22Rv1 (cell line): Measurements from ENCODE around the gene C12orf43.

Experiments used
- H3K27ac ChIP-seq: fragments of 450-650 bp; 2 replicates; pipeline ENCODE4 v1.5.1; 2017
- ZFX ChIP-seq: fragments of 450-650 bp; IDR thresholded peaks from 2 replicates; pipeline ENCODE4 v1.6.1; 2017; ENCODE audit warnings: antibody characterized with exemption, borderline replicate concordance
- TF ChIP-seq, protein P1 (sequence below): fragments of 450-650 bp; IDR thresholded peaks from 2 replicates; pipeline ENCODE4 v1.5.1; 2017; ENCODE audit warnings: mild to moderate bottlenecking

Gene C12orf43

DNA sequence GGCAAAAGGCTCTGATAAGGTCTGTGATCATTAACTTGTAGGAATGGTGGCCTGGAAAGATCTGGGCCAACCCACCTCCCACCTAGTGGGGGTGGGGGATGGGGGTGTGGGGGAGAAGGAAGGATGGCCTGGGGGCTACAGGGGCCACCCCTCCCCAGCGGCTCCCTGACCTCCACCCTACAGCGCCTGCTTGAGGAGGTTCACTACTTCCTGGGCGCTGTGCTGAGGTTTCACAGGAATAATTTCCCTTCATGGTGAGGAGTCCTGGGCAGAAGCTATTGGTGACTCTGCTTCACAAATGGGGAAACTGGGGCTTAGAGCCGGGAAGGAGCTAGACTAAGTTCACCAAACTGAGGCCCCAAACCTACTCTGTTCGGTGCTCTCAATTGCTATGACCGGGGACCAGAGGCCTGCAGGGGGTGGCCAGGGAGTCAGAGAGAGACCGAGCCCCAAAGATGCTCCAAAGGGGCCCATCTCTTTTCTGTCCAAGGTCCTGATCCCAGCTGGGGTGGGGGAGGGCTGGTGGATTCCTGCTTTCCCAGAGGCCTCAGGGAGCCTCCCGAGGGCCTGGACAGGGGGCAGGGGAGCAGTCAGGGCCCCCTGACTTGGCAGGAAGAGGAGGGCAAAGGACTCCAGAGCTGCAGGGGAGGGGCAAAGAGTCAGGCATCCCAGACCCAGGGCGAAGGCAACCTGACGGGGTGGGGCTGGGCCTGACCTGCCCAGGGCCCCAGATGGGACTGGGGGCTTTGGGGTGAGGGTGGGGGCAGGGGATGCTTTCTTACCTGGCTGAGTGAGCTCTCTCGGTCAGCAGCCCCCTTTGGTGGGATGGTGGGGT, 36.2 kb downstream of the C12orf43 start:
- TF ChIP-seq ZFX, result no peak
- TF ChIP-seq, protein P1, sequence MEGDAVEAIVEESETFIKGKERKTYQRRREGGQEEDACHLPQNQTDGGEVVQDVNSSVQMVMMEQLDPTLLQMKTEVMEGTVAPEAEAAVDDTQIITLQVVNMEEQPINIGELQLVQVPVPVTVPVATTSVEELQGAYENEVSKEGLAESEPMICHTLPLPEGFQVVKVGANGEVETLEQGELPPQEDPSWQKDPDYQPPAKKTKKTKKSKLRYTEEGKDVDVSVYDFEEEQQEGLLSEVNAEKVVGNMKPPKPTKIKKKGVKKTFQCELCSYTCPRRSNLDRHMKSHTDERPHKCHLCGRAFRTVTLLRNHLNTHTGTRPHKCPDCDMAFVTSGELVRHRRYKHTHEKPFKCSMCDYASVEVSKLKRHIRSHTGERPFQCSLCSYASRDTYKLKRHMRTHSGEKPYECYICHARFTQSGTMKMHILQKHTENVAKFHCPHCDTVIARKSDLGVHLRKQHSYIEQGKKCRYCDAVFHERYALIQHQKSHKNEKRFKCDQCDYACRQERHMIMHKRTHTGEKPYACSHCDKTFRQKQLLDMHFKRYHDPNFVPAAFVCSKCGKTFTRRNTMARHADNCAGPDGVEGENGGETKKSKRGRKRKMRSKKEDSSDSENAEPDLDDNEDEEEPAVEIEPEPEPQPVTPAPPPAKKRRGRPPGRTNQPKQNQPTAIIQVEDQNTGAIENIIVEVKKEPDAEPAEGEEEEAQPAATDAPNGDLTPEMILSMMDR, result no peak
- peak overlapping the region; percentile 93 for H3K27ac ChIP-seq

DNA sequence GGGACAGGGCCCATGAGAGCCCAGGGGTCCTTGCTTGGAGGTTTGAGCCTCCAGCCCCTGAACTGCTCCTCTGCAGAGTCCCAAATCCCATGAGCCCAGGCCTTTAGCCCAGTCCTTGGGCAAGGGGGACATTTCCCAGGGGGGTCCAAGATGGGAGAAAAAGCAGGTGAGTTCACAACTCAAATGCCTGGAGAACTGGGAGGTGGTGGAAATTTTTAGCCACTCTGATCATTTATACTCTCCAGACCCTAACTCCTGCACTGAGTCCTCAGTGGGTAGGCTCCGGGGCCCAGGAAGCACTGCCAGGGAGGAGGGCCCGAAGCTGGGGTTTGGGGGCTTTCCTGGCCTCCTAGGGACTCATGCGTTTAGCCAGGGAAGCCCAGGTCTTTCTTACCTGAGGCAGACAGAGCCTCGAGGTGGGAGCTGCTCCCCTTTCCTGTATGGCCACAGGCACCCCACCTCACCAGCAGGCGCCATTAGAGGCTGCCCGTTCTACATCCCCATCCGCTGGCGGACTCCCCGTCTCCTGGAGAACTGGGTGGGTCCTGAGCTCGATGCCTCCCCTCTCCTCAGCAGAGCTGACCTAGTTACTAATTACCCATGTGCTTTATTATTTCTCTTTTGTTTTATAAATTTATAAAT, 36.9 kb downstream of the C12orf43 start:
- TF ChIP-seq, protein P1, result no peak
- no peak for TF ChIP-seq ZFX
- H3K27ac ChIP-seq, result peak overlapping the region; percentile 93

DNA sequence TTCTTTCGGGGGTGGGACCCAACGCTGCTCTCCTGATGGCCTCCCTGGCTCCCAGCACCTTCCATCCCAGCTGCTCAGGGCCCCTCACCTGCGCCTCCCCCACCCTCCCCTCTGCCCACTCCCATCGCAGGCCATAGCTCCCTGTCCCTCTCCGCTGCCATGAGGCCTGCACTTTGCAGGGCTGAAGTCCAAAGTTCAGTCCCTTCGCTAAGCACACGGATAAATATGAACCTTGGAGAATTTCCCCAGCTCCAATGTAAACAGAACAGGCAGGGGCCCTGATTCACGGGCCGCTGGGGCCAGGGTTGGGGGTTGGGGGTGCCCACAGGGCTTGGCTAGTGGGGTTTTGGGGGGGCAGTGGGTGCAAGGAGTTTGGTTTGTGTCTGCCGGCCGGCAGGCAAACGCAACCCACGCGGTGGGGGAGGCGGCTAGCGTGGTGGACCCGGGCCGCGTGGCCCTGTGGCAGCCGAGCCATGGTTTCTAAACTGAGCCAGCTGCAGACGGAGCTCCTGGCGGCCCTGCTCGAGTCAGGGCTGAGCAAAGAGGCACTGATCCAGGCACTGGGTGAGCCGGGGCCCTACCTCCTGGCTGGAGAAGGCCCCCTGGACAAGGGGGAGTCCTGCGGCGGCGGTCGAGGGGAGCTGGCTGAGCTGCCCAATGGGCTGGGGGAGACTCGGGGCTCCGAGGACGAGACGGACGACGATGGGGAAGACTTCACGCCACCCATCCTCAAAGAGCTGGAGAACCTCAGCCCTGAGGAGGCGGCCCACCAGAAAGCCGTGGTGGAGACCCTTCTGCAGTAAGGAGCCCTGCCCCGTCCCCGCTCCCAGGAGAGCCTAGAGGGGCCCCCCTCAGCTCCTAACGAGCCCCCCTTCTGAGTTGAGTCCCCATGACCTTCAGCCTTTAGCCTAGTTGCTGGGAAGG, 37.7 kb downstream of the C12orf43 start, which contains the start of gene HNF1A:
Gene HNF1A (plus strand): TSS at position 248 of the 924 bp plus-strand sequence. CDS start 226 bp downstream, at position 474.
- TF ChIP-seq ZFX, result no peak
- TF ChIP-seq, protein P1, result no peak
- peak within 1 kb of the TSS; percentile 93 for H3K27ac ChIP-seq

DNA sequence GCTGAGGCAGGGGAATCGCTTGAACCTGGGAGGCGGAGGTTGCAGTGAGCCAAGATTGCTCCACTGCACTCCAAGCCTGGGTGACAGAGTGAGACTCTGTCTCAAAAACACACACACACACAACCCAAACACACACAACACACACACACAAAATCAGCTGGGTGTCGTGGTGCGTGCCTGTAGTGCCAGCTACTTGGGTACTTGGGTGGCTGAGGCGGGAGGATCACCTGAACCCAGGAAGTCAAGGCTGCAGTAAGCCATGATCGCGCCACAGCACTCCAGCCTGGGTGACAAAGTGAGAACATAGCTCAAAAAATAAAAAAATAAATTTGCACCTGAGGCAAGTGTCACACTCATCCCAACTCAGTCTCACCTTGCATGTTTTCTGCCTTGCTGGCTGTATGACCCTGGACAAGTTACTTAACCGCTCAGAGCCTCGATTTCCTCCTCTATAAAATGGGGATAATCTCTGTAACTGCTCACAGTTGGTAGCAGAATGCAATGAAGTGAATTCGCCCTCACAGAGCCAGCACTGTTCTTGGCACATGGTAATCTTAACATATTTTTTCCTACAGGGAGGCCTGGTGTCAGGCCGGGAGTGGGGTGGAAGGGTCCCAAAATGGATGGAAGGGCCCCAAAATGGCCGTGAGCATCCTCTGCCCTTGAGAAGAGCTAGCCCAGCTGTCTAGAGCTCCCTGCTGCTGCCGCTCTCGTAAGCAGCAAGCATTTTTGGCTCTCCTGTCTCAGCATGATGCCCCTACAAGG, 38.6 kb downstream of the C12orf43 start:
- TF ChIP-seq, protein P1, result no peak
- TF ChIP-seq ZFX, result no peak
- H3K27ac ChIP-seq, result peak overlapping the region; percentile 93

DNA sequence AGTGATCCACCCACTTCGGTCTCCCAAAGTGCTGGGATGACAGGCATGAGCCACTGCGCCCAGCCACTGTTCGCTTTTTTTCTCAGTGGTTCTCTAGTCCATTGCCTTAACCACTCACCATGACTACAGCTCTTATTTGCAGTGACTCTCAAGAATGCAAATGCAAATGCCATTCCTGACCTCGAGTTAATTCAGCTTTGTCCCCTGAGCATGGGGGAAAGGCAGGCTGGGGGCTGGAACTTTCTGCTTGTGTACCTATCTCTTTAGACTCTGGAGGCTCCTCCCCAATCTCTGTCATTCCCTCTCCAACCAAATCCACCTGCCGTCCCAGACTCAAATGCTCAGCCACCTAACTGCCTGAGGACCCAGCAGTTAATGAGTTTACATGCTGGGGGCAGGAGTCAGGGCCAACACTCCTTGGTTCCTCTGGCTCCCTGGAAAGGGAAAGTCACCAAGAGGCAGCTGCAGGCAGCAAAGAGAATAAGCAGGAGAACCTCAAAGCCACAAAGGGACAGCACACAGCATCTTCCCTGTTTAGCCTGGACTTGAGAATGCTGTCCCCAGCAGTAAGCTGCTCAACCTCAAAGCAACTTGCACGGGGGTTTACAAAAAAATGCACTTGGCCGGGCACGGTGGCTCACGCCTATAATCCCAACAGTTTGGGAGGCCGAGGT, 43.3 kb downstream of the C12orf43 start:
- no peak for TF ChIP-seq ZFX
- TF ChIP-seq, protein P1, result no peak

More for the DNA sequence above, 43.3 kb downstream of the C12orf43 start:
- H3K27ac ChIP-seq, result peak overlapping the region; percentile 23; the same call in 1 of the 2 replicates
